K562 (cell line): Measurements from ENCODE around the gene GLYATL1B. TPM values are rescaled to one million over a fixed set of nuclear protein-coding genes. Genes with fewer than 3 reads are reported as not detected.

Source experiments
- ARNT ChIP-seq, 2 experiments: fragments of 450-650 bp; IDR thresholded peaks; 2 replicates each; pipeline ENCODE4 v1.6.1; 2016; ENCODE audit warnings: mild to moderate bottlenecking in 1 of 2
- C11orf30 ChIP-seq: fragments of 450-650 bp; IDR thresholded peaks from 2 replicates; pipeline ENCODE4 v1.6.1; 2016; ENCODE audit warnings: low read depth, mild to moderate bottlenecking
- CREB3 ChIP-seq: fragments of 450-650 bp; conservative IDR thresholded peaks from 2 replicates; pipeline ENCODE4 v1.6.1; 2016; ENCODE audit warnings: missing genetic modification characterization, low read depth, mild to moderate bottlenecking, missing compliant biosample characterization, moderate library complexity
- FOS ChIP-seq: IDR thresholded peaks from 3 replicates; pipeline ENCODE4 v1.6.1; 2011; ENCODE audit not compliant: insufficient read length; ENCODE audit errors: extremely low read depth
- KAT7 ChIP-seq: sonication (generic); formaldehyde crosslinking; IDR thresholded peaks from 2 replicates; pipeline ENCODE4 v1.8.0; 2022; ENCODE audit warnings: missing genetic modification reagents, mild to moderate bottlenecking, borderline replicate concordance
- KLF16 ChIP-seq: IDR thresholded peaks from 2 replicates; pipeline ENCODE4 v1.6.1; 2016; ENCODE audit warnings: antibody characterized with exemption
- MEF2D ChIP-seq: conservative IDR thresholded peaks from 2 replicates; pipeline ENCODE4 v1.6.1; 2016; ENCODE audit warnings: low read depth, missing genetic modification characterization, missing compliant biosample characterization
- REST ChIP-seq, 2 experiments: fragments of 450-650 bp; formaldehyde crosslinking in 1 of 2; IDR thresholded peaks; 2 replicates each; pipeline versions ENCODE4 v1.4.0 to v1.6.1; 2014 to 2020; ENCODE audit warnings: mild to moderate bottlenecking in 2 of 2, borderline replicate concordance in 1 of 2, low read depth in 1 of 2
- SMC3 ChIP-seq: conservative IDR thresholded peaks from 2 replicates; pipeline ENCODE4 v1.6.1; 2011; ENCODE audit warnings: low read depth, low read length, improper control_type of control experiment; ENCODE audit not compliant: insufficient read depth
- SNIP1 ChIP-seq: fragments of 450-650 bp; IDR thresholded peaks from 2 replicates; pipeline ENCODE4 v1.7.1; 2017; ENCODE audit warnings: low read depth, mild to moderate bottlenecking
- TCF7L2 ChIP-seq: fragments of 150-350 bp; IDR thresholded peaks from 2 replicates; pipeline ENCODE4 v1.6.1; 2016; ENCODE audit warnings: low read depth, mild to moderate bottlenecking, low read length, moderate library complexity
- ZFP36 ChIP-seq: fragments of 150-350 bp; IDR thresholded peaks from 2 replicates; pipeline ENCODE4 v1.6.1; 2018; ENCODE audit warnings: low read length, low read depth; ENCODE audit not compliant: partially characterized antibody
- ZNF668 ChIP-seq: fragments of 250-450 bp; sonication (Bioruptor Pico); IDR thresholded peaks from 2 replicates; pipeline ENCODE4 v1.8.0; 2022; ENCODE audit warnings: mild to moderate bottlenecking, inconsistent platforms
- ZNF830 ChIP-seq: fragments of 250-450 bp; sonication (Bioruptor Pico); IDR thresholded peaks from 2 replicates; pipeline ENCODE4 v1.5.0; 2021; ENCODE audit warnings: mild to moderate bottlenecking
- polyA plus RNA-seq, 8 experiments: library from polyadenylated mRNA; depleted of rRNA in 4 of 8; stranded (reverse) in 5 of 8; unstranded in 3 of 8; fragments of >200 nt; fragmentation: Nextera tagmentation in 2 of 8; fragmentation: Illumina TruSeq in 1 of 8; extraction: Ambion mirVana in 2 of 8; extraction: Trizol in 1 of 8; gene quantifications; 2 replicates each; pipeline versions ENCODE4 v1.2.1 to v1.2.3, GENCODE V29; 2011 to 2014; ENCODE audit warnings: inconsistent platforms in 1 of 8, missing spikeins in 1 of 8
- total RNA-seq, 7 experiments: library from RNA; depleted of rRNA in 6 of 7; stranded (reverse); fragments of >200 nt in 6 of 7; fragmentation: Illumina TruSeq in 2 of 7; extraction: Trizol in 2 of 7; gene quantifications; 2 replicates each; pipeline versions ENCODE4 v1.2.1 to v1.2.3, GENCODE V29; 2011 to 2021; ENCODE audit warnings: low replicate concordance in 1 of 7
- TF ChIP-seq, protein P1 (sequence below), 2 experiments: fragments of 250-450 bp in 1 of 2; fragments of 450-650 bp in 1 of 2; sonication (Bioruptor Pico) in 1 of 2; IDR thresholded peaks; 2 replicates each; pipeline versions ENCODE4 v1.6.1 to v1.8.0; 2016 to 2021; ENCODE audit warnings: mild to moderate bottlenecking in 2 of 2, moderate library complexity in 2 of 2, missing compliant biosample characterization in 1 of 2, missing genetic modification characterization in 1 of 2
- TF ChIP-seq, protein P2 (sequence below): fragments of 450-650 bp; IDR thresholded peaks from 2 replicates; pipeline ENCODE4 v1.6.1; 2016; ENCODE audit warnings: antibody characterized with exemption

GLYATL1B gene
- total and polyA plus RNA-seq, 9 of the 15 experiments (the other 6 are each of a cell fraction or from before 2014, with no cell fraction given), result not detected

GRCh38 chr11:59135648-59136461, 49.7 kb downstream of the GLYATL1B start (continued):
- TF ChIP-seq REST (IDR thresholded peaks at IDR 0.05; ENCODE audit: borderline replicate concordance) (peak; percentile 56; the same call in 1 of the 2 replicates), REST (CRISPR knock-in tag; IDR thresholded peaks at IDR 0.05; ENCODE audit: low read depth) (no peak), KAT7 (CRISPR knock-in tag) (no peak), ARNT (IDR thresholded peaks at IDR 0.05) (no peak), C11orf30 (no peak), ZNF668 (no peak), ZNF830 (CRISPR knock-in tag) (no peak), SMC3 (peak; percentile 72), SNIP1 (no peak), FOS (no peak), TCF7L2 (no peak), CREB3 (tag) (peak; percentile 90), ZFP36 (peak; percentile 43), MEF2D (tag) (peak; percentile 69), KLF16 (peak; percentile 52; the same call in 1 of the 2 replicates)
- TF ChIP-seq, protein P1, sequence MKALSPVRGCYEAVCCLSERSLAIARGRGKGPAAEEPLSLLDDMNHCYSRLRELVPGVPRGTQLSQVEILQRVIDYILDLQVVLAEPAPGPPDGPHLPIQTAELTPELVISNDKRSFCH (CRISPR knock-in tag; IDR thresholded peaks at IDR 0.05), result no peak
- TF ChIP-seq, protein P1 (tag; IDR thresholded peaks at IDR 0.05), result peak; percentile 75; the same call in 1 of the 2 replicates
- TF ChIP-seq, protein P2, sequence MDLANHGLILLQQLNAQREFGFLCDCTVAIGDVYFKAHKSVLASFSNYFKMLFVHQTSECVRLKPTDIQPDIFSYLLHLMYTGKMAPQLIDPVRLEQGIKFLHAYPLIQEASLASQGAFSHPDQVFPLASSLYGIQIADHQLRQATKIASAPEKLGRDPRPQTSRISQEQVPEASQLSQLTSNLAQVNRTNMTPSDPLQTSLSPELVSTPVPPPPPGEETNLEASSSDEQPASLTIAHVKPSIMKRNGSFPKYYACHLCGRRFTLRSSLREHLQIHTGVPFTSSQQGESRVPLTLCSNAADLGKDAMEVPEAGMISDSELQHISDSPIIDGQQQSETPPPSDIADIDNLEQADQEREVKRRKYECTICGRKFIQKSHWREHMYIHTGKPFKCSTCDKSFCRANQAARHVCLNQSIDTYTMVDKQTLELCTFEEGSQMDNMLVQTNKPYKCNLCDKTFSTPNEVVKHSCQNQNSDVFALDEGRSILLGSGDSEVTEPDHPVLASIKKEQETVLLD, result no peak
